EH (cell line): ENCODE results near the gene FAM216B.

Experiments
- DNase-seq: peaks from one replicate; pipeline ENCODE4 v3.0.0-alpha.2; 2015; ENCODE audit warnings: low read depth

The FAM216B gene

DNA sequence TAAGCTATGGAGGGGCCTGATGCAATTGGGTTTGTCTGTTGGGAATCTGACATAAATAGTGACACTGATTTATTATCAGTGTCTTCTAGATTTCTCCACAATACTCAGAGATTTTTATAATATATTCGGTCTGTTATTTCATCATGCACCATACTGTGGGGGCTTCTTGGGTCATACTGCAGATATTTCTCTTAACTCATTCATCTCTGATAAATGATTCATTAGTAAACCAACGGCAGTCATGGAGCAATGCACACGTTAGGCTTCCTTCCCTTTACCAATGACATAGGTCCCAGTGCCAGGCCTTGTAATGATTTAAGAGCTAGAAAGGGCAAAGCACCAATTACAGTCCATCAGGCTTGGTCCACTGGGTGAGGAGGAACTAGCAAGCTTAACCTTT, 53.6 kb downstream of the FAM216B start:
- DNase-seq, result no peak

- peak; percentile 75 for DNase-seq
Measured at GRCh38 chr13:42836930-42837690, 55.7 kb downstream of the FAM216B start.
